SU-DHL-6 (cell line): ENCODE data around the gene GSTA3.

Experiments used
- EZH2phosphoT487 ChIP-seq: fragments of 200-600 bp; sonication (generic), shearing (Covaris generic); conservative IDR thresholded peaks from 2 replicates; pipeline ENCODE4 v1.6.1; 2018; ENCODE audit warnings: mild to moderate bottlenecking, antibody characterized with exemption, low read length, moderate library complexity, mixed read lengths
- TF ChIP-seq, protein P1 (sequence below): fragments of 200-600 bp; sonication (generic); IDR thresholded peaks from one replicate; pipeline ENCODE4 v1.5.1; 2017; ENCODE audit warnings: antibody characterized with exemption, mild to moderate bottlenecking, low read length, moderate library complexity; ENCODE audit not compliant: insufficient read depth, poor library complexity, severe bottlenecking

GRCh38 chr6:52921743-52922142 lies 12.2 kb upstream of the GSTA3 start:
- no peak for TF ChIP-seq EZH2phosphoT487
- TF ChIP-seq, protein P1, sequence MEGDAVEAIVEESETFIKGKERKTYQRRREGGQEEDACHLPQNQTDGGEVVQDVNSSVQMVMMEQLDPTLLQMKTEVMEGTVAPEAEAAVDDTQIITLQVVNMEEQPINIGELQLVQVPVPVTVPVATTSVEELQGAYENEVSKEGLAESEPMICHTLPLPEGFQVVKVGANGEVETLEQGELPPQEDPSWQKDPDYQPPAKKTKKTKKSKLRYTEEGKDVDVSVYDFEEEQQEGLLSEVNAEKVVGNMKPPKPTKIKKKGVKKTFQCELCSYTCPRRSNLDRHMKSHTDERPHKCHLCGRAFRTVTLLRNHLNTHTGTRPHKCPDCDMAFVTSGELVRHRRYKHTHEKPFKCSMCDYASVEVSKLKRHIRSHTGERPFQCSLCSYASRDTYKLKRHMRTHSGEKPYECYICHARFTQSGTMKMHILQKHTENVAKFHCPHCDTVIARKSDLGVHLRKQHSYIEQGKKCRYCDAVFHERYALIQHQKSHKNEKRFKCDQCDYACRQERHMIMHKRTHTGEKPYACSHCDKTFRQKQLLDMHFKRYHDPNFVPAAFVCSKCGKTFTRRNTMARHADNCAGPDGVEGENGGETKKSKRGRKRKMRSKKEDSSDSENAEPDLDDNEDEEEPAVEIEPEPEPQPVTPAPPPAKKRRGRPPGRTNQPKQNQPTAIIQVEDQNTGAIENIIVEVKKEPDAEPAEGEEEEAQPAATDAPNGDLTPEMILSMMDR = no peak
